ENCODE measurements around the gene TMTC1. TPM values are rescaled to one million over a fixed set of nuclear protein-coding genes. Genes with fewer than 3 reads are reported as not detected.

Gene TMTC1
- total RNA-seq, 1 experiment from 2014 or later: 4.8 TPM

DNA sequence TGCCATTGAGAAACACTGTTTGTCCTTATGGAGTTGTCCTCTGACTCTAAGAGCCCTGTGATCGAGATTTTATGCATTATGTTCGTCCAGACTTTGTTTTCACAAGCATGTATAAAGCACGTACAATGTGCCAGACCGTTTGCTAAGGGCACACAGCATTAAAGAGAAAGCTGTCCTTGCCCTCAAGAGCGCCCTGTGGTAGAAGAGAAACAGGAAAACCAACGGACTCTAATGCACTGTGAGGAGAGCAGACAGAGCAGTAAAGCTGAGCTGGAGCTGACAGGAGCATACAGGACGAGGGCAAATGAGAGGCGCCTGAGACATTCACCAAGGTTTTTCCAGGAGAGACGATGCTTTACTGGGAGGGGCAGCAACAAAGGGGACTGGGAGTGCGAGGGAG lies 220.1 kb downstream of the TMTC1 start:
- no peaks in the 10 kb centered on the region for H3K4me1 ChIP-seq (replicated peaks; ENCODE audit: insufficient read depth)
- H3K36me3 ChIP-seq (ENCODE audit: low read depth): no peaks in the 10 kb centered on the region
- no peaks in the 10 kb centered on the region for H3F3A ChIP-seq (ENCODE audit: insufficient read depth, low read depth)
- no peak overlapping the region for H3K4me2 ChIP-seq
- no peak overlapping the region for H3K4me3 ChIP-seq
- no peak overlapping the region for H2AFZ ChIP-seq
- no peaks in the 10 kb centered on the region for H3K9me3 ChIP-seq (ENCODE audit: insufficient read depth, low read depth)
- no peaks in the 10 kb centered on the region for H3K27me3 ChIP-seq (ENCODE audit: insufficient read depth, low read depth)
- CTCF ChIA-PET: no interaction called here
- TF ChIP-seq CTCF (conservative IDR thresholded peaks at IDR 0.05): no peak
- TF ChIP-seq EZH2 (IDR thresholded peaks at IDR 0.05; ENCODE audit: low read depth): no peak
- no peak overlapping the region for H3K27ac ChIP-seq
- H4K20me1 ChIP-seq (ENCODE audit: insufficient read depth): no peaks in the 10 kb centered on the region
- no peak for DNase-seq
- no peaks in the 10 kb centered on the region for H3K9me2 ChIP-seq (ENCODE audit: insufficient read depth)
- no peaks in the 10 kb centered on the region for H3K79me2 ChIP-seq (ENCODE audit: low read depth)
- POLR2A ChIA-PET (ENCODE audit: unreplicated experiment): no interaction called here
- intact Hi-C loops (cut with micrococcal nuclease; ENCODE audit: unreplicated experiment): no loop called here
- no TSS peak for BruUV-seq (replicated peaks)

- Histone ChIP-seq H3K9me3 (ENCODE audit: insufficient read depth, low read depth) (no peaks in the 10 kb centered on the region), H3K4me1 (replicated peaks; ENCODE audit: insufficient read depth) (no peaks in the 10 kb centered on the region), H3K27me3 (ENCODE audit: insufficient read depth, low read depth) (no peaks in the 10 kb centered on the region), H2AFZ (no peak overlapping the region), H3K9me2 (ENCODE audit: insufficient read depth) (no peaks in the 10 kb centered on the region), H3K4me3 (no peak overlapping the region), H3F3A (ENCODE audit: insufficient read depth, low read depth) (no peaks in the 10 kb centered on the region), H4K20me1 (ENCODE audit: insufficient read depth) (no peaks in the 10 kb centered on the region), H3K4me2 (no peak overlapping the region), H3K79me2 (ENCODE audit: low read depth) (no peaks in the 10 kb centered on the region), H3K36me3 (ENCODE audit: low read depth) (no peaks in the 10 kb centered on the region), H3K27ac (no peak overlapping the region)
- no peak for DNase-seq
- CTCF ChIA-PET: no interaction called here
- intact Hi-C loops (cut with micrococcal nuclease; ENCODE audit: unreplicated experiment): no loop called here
- POLR2A ChIA-PET (ENCODE audit: unreplicated experiment): no interaction called here
- no peak for TF ChIP-seq CTCF (conservative IDR thresholded peaks at IDR 0.05)
- TF ChIP-seq EZH2 (IDR thresholded peaks at IDR 0.05; ENCODE audit: low read depth): no peak
- no TSS peak for BruUV-seq (replicated peaks)
Measured at GRCh38 chr12:29563071-29563470, 220.7 kb downstream of the TMTC1 start.

DNA sequence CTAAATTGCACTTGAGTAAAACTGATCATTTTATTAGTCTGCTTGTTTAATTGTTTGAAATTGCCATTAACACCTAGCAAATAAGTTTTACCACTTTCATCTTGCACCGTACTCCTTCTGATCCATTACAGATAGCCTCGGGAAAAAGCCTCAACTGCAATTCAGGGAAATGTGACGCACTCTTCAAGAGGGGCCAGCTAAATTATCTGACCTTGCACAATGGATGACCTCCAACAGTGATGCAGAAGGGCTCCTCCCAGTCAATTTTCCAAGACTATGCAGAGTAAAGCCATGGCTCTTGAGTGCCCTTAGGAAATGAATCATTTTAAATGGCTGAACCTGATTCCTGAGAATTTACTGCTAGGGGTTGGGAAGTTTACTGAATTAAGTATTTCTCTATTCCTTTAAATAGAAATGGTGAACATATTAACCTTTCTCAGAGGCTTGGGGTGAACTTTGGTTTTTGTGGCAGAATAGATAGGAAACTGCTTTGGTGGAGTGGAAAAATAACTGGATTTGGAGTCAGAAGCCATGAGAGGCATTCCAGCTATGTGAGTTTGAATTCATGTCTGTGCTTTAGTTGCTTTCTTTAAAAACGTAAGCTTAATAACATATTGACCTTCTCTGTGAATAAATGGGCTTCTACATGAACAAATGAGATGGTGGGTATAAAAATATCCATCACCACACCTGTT lies 221.5 kb downstream of the TMTC1 start:
- no peaks in the 10 kb centered on the region for H3K9me2 ChIP-seq (ENCODE audit: insufficient read depth)
- intact Hi-C loops (cut with micrococcal nuclease; ENCODE audit: unreplicated experiment): no loop called here
- no peaks in the 10 kb centered on the region for H3K36me3 ChIP-seq (ENCODE audit: low read depth)
- no peaks in the 10 kb centered on the region for H3K4me1 ChIP-seq (replicated peaks; ENCODE audit: insufficient read depth)
- DNase-seq: no peak
- H3K27me3 ChIP-seq (ENCODE audit: insufficient read depth, low read depth): no peaks in the 10 kb centered on the region
- H3K27ac ChIP-seq: no peak overlapping the region
- H3F3A ChIP-seq (ENCODE audit: insufficient read depth, low read depth): no peaks in the 10 kb centered on the region
- H3K79me2 ChIP-seq (ENCODE audit: low read depth): no peaks in the 10 kb centered on the region
- H3K9me3 ChIP-seq (ENCODE audit: insufficient read depth, low read depth): no peaks in the 10 kb centered on the region
- H3K4me3 ChIP-seq: no peak overlapping the region
- ChIA-PET POLR2A (ENCODE audit: unreplicated experiment) (no interaction called here), CTCF (no interaction called here)
- H3K4me2 ChIP-seq: no peak overlapping the region
- no peaks in the 10 kb centered on the region for H4K20me1 ChIP-seq (ENCODE audit: insufficient read depth)
- TF ChIP-seq CTCF (conservative IDR thresholded peaks at IDR 0.05): no peak
- TF ChIP-seq EZH2 (IDR thresholded peaks at IDR 0.05; ENCODE audit: low read depth): no peak
- no peak overlapping the region for H2AFZ ChIP-seq
- BruUV-seq (replicated peaks): no TSS peak
